Measurements from ENCODE around the gene USP20. TPM values are rescaled to one million over a fixed set of nuclear protein-coding genes. Genes with fewer than 3 reads are reported as not detected.

Gene USP20
- total and polyA plus RNA-seq, 11 donors, result 9.4 to 19.7 (median 12.9) TPM

DNA sequence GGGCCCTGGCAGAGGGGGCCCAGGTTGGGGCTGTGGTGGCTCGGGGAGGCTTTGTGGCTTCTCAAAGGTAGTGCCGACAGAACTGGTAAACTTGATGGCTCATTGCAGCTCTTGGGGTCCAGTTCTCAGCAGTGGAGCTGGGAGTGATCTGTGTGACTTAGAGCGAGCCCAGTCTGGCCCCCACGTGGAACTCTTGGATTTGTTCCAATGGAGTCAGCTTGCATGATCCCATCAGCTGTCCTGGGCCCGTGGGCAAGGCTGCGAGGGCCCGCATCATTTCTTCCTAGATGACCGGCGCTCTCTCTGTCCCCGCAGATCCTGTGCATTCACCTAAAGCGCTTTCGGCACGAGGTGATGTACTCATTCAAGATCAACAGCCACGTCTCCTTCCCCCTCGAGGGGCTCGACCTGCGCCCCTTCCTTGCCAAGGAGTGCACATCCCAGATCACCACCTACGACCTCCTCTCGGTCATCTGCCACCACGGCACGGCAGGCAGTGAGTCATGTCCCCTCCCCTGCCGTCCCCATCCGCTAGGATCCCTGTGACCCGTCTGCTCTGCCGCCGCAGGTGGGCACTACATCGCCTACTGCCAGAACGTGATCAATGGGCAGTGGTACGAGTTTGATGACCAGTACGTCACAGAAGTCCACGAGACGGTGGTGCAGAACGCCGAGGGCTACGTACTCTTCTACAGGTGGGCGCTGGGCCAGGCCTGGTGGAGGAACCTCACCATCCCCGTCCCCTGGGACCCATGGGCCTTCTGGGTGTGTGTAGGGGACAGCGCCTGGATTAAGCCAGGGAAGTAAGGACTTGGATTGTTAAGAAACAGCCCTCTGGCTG lies 39.2 kb downstream of the USP20 start:
- 91 to 92% (median 92%) methylated on average over 37 to 38 of the region's 38 CpGs for WGBS, 4 donors
- Histone ChIP-seq H3K27ac (no peak overlapping the region), H3K4me3 (no peak overlapping the region), H3K4me1 (no peaks in the 10 kb centered on the region), H3K27me3 (no peaks in the 10 kb centered on the region), H3K36me3 (peaks cover 3 to 48% (median 28%) of the 10 kb centered on the region in 9 donors), H3K9me3 (no peaks in the 10 kb centered on the region)
- TF ChIP-seq, protein P1, sequence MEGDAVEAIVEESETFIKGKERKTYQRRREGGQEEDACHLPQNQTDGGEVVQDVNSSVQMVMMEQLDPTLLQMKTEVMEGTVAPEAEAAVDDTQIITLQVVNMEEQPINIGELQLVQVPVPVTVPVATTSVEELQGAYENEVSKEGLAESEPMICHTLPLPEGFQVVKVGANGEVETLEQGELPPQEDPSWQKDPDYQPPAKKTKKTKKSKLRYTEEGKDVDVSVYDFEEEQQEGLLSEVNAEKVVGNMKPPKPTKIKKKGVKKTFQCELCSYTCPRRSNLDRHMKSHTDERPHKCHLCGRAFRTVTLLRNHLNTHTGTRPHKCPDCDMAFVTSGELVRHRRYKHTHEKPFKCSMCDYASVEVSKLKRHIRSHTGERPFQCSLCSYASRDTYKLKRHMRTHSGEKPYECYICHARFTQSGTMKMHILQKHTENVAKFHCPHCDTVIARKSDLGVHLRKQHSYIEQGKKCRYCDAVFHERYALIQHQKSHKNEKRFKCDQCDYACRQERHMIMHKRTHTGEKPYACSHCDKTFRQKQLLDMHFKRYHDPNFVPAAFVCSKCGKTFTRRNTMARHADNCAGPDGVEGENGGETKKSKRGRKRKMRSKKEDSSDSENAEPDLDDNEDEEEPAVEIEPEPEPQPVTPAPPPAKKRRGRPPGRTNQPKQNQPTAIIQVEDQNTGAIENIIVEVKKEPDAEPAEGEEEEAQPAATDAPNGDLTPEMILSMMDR (IDR thresholded peaks at IDR 0.05), result no peak
- ATAC-seq, result no peak
- DNase-seq, result no peak
- intact Hi-C loops (cut with DNase I), result no loop called here

DNA sequence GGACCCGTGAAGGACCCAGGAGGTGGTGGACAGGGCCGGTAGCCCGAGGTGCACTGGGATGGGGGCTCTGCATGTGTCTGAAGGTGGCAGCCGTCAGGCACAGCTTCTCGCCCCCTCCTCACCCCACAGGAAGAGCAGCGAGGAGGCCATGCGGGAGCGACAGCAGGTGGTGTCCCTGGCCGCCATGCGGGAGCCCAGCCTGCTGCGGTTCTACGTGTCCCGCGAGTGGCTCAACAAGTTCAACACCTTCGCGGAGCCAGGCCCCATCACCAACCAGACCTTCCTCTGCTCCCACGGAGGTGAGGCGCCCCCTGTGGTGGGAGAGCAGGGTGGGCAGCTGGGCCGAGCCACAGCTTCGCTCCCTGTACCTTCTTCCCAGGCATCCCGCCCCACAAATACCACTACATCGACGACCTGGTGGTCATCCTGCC lies 39.9 kb downstream of the USP20 start:
- H3K4me1 ChIP-seq, result no peaks in the 10 kb centered on the region
- ATAC-seq (no peak), DNase-seq (no peak)
- H3K27ac ChIP-seq, result no peak overlapping the region
- intact Hi-C loops (cut with DNase I), result no loop called here
- peaks cover 0 to 50% (median 28%) of the 10 kb centered on the region in 9 donors for H3K36me3 ChIP-seq
- no peaks in the 10 kb centered on the region for H3K27me3 ChIP-seq
- no peak overlapping the region for H3K4me3 ChIP-seq
- H3K9me3 ChIP-seq, result no peaks in the 10 kb centered on the region
- WGBS, 4 donors, result 87 to 92% (median 90%) methylated on average over 13 to 23 of the region's 23 CpGs
- TF ChIP-seq, protein P1 (IDR thresholded peaks at IDR 0.05), result no peak
- no peak for TF ChIP-seq POLR2A (IDR thresholded peaks at IDR 0.05)

DNA sequence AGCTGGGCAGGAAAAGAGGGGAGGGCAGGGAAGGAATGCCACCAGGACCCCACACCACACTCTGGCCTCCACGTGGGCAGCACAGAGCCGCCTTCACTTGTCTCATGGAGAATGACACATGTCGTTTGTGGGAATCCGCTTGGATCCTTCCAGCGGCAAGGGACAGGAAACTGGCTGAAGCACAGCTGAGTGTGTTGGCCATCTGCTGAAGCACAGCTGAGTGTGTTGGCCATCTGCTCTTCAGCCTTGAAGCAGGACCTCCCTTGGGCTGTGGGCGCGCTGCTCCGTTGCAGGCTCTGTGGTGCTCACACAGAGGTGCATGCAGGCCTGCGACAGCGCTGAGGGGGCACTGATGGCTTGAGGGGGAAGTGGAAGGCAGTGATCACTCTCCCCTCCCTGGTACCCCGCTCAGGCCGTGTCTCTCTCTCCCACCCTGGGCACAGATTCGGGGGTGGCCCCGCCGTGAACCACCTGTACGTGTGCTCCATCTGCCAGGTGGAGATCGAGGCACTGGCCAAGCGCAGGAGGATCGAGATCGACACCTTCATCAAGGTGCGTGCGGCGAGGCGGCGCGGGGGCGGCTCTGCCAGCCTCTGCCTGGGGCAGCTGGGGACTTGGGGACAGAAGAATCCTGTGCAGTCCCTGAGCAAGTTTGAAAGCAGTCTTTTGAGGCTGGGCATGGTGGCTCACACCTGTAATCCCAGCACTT lies 40.6 kb downstream of the USP20 start:
- DNase-seq (no peak), ATAC-seq (peak in 2 of 4 donors; percentile 7 to 30)
- Histone ChIP-seq H3K4me3 (no peak overlapping the region), H3K27me3 (no peaks in the 10 kb centered on the region), H3K27ac (no peak overlapping the region), H3K4me1 (no peaks in the 10 kb centered on the region), H3K36me3 (peaks cover 0 to 56% (median 25%) of the 10 kb centered on the region in 9 donors), H3K9me3 (no peaks in the 10 kb centered on the region)
- TF ChIP-seq POLR2A (IDR thresholded peaks at IDR 0.05), result no peak
- TF ChIP-seq, protein P1 (IDR thresholded peaks at IDR 0.05), result no peak
- 89 to 94% (median 91%) methylated on average over 25 to 27 of the region's 27 CpGs for WGBS, 4 donors
- intact Hi-C loops (cut with DNase I), result no loop called here

DNA sequence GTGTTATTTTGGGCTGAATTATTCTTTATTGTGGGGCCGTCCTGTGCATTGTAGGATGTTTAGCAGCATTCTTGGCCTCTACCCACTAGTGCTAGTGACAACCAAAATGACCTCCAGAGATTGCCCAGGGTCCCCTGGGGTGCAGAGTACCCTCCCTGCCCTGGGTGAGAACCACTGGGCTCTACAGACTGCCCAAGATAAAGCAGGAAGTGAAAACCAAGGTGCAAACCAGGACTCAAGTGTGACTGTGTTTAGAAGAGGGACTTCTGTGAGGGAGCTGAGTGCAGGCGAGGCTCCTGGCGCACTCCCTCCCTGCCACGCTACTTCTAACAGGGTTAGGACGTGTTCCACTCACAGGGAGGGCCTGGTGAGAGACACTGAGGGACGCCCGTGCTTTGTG lies 41.6 kb downstream of the USP20 start:
- Histone ChIP-seq H3K4me3 (no peak overlapping the region), H3K4me1 (no peaks in the 10 kb centered on the region), H3K9me3 (no peaks in the 10 kb centered on the region), H3K36me3 (peaks cover 0 to 66% (median 25%) of the 10 kb centered on the region in 9 donors), H3K27me3 (no peaks in the 10 kb centered on the region), H3K27ac (peak overlapping the region in 1 of 12 donors; percentile 49)
- no peak for DNase-seq
- WGBS, 4 donors, result 94 to 97% (median 96%) methylated on average over 7 of the region's 7 CpGs
- intact Hi-C loops (cut with DNase I), result no loop called here
- no peak for ATAC-seq
- no peak for TF ChIP-seq POLR2A (IDR thresholded peaks at IDR 0.05)
- TF ChIP-seq, protein P1 (IDR thresholded peaks at IDR 0.05), result no peak

All from heart left ventricle (tissue), 16 donors.